HepG2 (cell line): ENCODE data around the gene VPS37B. TPM values are rescaled to one million over a fixed set of nuclear protein-coding genes. Genes with fewer than 3 reads are reported as not detected.
A peak's percentile ranks its signal among the peaks of the same experiment; 100 is the strongest.

Experiments used
- MEF2D ChIP-seq: sonication (generic); formaldehyde crosslinking; IDR thresholded peaks from 2 replicates; pipeline ENCODE4 v1.5.1; 2020; ENCODE audit warnings: mild to moderate bottlenecking, missing genetic modification reagents
- NFIB ChIP-seq: sonication (generic); formaldehyde crosslinking; IDR thresholded peaks from 2 replicates; pipeline ENCODE4 v1.9.0; 2021; ENCODE audit warnings: missing genetic modification reagents, mild to moderate bottlenecking, borderline replicate concordance
- NFKBIZ ChIP-seq: IDR thresholded peaks from 2 replicates; pipeline ENCODE4 v1.6.1; 2018; ENCODE audit warnings: missing genetic modification reagents, missing compliant biosample characterization
- PAXIP1 ChIP-seq: sonication (generic); formaldehyde crosslinking; conservative IDR thresholded peaks from 2 replicates; pipeline ENCODE4 v1.4.0; 2020; ENCODE audit warnings: mild to moderate bottlenecking, missing genetic modification reagents, moderate library complexity
- THAP7 ChIP-seq: sonication (generic); formaldehyde crosslinking; IDR thresholded peaks from 2 replicates; pipeline ENCODE4 v1.8.1; 2023; ENCODE audit warnings: mild to moderate bottlenecking, missing genetic modification reagents
- ZFX ChIP-seq: sonication (generic); formaldehyde crosslinking; IDR thresholded peaks from 2 replicates; pipeline ENCODE4 v1.4.0; 2020; ENCODE audit warnings: mild to moderate bottlenecking, low read depth, missing genetic modification reagents, moderate library complexity
- ZKSCAN5 ChIP-seq: sonication (generic); formaldehyde crosslinking; IDR thresholded peaks from 2 replicates; pipeline ENCODE4 v1.5.1; 2020; ENCODE audit warnings: mild to moderate bottlenecking, missing genetic modification reagents
- ZKSCAN8 ChIP-seq: IDR thresholded peaks from 2 replicates; pipeline ENCODE4 v1.6.1; 2016; ENCODE audit warnings: borderline replicate concordance, missing genetic modification reagents, missing compliant biosample characterization
- ZNF740 ChIP-seq: sonication (generic); formaldehyde crosslinking; IDR thresholded peaks from 2 replicates; pipeline ENCODE4 v1.4.0; 2020; ENCODE audit warnings: missing genetic modification reagents
- ZNF839 ChIP-seq: sonication (generic); formaldehyde crosslinking; IDR thresholded peaks from 2 replicates; pipeline ENCODE4 v1.4.0; 2020; ENCODE audit warnings: missing genetic modification reagents, mild to moderate bottlenecking, borderline replicate concordance
- polyA plus RNA-seq, 8 experiments: library from polyadenylated mRNA; depleted of rRNA in 3 of 8; stranded (reverse) in 7 of 8; unstranded in 1 of 8; fragments of >200 nt; fragmentation: Illumina TruSeq in 4 of 8; extraction: Trizol in 4 of 8; gene quantifications; 2 replicates each; pipeline versions ENCODE4 v1.2.1 to v1.2.3, GENCODE V29; 2011 to 2016; ENCODE audit warnings: low read depth in 4 of 8, missing spikeins in 1 of 8, mixed read lengths in 1 of 8; ENCODE audit not compliant: insufficient read depth in 1 of 8
- total RNA-seq, 5 experiments: library from RNA; depleted of rRNA; stranded (reverse); fragments of >200 nt; fragmentation: Illumina TruSeq; extraction: Trizol; gene quantifications; 2 replicates each; pipeline ENCODE4 v1.2.3, GENCODE V29; 2016; ENCODE audit warnings: low read depth in 1 of 5

The VPS37B gene
- total and polyA plus RNA-seq, 2 of the 13 experiments (the other 11 are each of a cell fraction or from before 2014, with no cell fraction given), result 4.6 to 5.3 TPM

- no peak for TF ChIP-seq MEF2D
- TF ChIP-seq THAP7 (CRISPR knock-in tag), result no peak
- TF ChIP-seq NFKBIZ (CRISPR knock-in tag), result no peak
- no peak for TF ChIP-seq NFIB (CRISPR knock-in tag)
- TF ChIP-seq ZNF839 (CRISPR knock-in tag), result no peak
- no peak for TF ChIP-seq ZKSCAN8 (CRISPR knock-in tag)
- TF ChIP-seq ZFX, result peak; percentile 40; the same call in 1 of the 2 replicates
- no peak for TF ChIP-seq ZNF740 (CRISPR knock-in tag)
- no peak for TF ChIP-seq PAXIP1 (CRISPR knock-in tag)
- no peak for TF ChIP-seq ZKSCAN5 (CRISPR knock-in tag)
These were observed 30.4 kb downstream of the VPS37B start (continued) for GRCh38 chr12:122865268-122866231.
